Activated CD8-positive, alpha-beta memory T cell treated with anti-CD3 and anti-CD28 coated beads for 4 hours (primary cell): ENCODE measurements around the gene NUP214.
"Not testable (repeated sequence)": the region's sequence is repeated elsewhere in the genome, so short reads cannot be mapped to it uniquely, and the experiment has no call there.

Experiments used
- DNase-seq, 2 donors: peaks; one replicate each; pipeline ENCODE4 v3.0.0-alpha.2; 2020; ENCODE audit warnings: low read depth in 2 of 2

NUP214 gene

DNA sequence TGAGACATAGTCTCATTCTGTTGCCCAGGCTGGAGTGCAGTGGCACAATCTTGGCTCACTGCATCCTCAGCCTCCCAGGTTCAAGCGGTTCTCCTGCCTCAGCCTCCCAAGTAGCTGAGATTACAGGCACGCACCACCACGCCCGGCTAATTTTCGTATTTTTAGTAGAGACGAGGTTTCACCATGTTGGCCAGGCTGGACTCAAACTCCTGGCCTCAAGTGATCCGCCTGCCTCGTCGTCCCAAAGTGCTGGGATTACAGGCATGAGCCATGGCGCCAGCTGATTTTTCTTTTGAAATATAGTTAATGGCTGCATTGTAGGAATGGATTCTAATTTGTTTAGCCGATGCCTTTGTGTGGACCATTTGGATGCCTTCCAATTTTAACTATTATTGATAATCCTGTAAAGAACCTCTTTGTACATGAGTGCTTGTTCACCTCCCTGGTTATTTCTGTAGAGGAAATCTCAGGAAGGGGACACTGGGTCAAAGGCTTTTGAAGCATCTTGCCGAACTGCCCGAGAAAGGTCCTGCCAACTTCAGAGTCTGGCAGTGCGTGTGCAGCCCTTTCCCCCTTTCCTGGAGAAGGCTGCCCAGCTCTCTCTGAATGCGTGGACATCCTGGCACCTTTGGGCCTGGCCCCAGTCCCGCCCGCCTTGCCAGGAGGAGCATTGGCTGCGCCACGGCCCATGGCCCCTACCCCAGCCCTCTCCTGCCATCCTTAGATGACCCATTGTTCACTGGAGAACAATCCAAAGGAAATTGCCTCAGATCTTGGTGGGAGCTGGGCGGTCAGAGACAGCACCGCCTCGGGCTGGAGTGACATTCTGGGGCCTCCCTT is 8.9 kb upstream of the NUP214 start:
- DNase-seq = no peak

DNA sequence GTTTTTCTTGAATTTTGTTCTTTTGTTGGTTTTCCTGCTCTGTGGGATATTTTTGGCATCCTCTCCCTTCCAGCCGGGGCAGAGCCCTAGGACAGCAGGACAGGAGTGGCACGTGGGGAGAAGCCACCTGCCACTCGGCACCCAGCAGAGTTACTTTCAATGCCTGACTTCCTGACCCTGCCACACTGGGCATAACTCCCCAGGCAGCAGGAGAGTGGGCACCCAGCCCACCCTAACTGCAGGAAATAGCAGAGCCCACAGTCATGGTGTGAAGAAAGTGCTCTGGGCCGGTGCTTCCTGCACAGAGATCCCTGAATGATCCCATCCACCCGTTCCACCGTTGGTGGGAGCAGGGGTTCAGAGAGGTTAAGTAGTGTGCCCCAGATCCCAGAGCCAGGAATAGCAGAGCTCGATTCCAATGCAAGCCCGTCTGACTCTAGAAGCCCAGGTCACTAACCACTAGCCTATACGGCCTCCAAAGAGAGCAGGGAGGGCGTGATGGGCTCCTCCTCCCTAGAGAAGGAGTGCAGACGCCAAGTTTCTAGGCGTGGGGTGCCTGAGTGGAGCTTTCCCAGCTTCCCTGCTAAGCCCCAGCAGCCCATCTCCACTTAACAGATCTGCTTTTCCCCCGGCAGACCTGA is 8.1 kb upstream of the NUP214 start:
- no peak for DNase-seq

DNA sequence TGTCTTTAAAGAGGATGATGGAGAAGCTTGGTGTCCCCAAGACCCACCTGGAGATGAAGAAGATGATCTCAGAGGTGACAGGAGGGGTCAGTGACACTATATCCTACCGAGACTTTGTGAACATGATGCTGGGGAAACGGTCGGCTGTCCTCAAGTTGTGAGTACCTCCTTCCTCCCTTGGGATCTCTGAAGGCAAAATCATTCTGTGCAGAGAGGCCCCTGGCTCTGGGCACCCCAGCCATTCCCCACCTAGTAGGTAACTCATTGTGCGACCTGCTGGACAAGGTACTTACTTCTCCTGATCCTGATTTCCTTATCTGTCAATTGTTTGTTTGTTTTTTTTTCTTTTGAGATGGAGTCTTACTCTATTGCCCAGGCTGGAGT is 7.6 kb upstream of the NUP214 start:
- DNase-seq = no peak

DNA sequence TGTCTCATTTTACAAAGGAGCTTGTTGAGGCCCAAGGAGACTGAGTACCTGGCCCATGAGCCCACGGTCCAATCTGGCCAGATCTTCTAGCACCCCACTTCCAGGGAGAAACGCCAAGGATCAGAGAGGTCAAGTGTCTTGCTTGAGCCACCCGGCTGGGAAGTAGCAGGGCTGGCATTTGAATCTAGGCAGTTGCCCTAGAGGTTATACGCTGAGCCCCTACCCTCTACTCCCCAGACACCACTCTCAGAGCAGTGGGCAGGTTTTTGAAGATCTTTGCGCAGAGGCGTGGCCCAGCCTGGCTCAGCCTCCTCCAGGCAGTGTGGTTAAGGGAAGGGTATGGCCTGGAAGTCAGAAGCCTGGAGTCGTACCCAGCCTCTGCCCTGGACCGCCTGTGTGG is 5.8 kb upstream of the NUP214 start:
- no peak for DNase-seq

DNA sequence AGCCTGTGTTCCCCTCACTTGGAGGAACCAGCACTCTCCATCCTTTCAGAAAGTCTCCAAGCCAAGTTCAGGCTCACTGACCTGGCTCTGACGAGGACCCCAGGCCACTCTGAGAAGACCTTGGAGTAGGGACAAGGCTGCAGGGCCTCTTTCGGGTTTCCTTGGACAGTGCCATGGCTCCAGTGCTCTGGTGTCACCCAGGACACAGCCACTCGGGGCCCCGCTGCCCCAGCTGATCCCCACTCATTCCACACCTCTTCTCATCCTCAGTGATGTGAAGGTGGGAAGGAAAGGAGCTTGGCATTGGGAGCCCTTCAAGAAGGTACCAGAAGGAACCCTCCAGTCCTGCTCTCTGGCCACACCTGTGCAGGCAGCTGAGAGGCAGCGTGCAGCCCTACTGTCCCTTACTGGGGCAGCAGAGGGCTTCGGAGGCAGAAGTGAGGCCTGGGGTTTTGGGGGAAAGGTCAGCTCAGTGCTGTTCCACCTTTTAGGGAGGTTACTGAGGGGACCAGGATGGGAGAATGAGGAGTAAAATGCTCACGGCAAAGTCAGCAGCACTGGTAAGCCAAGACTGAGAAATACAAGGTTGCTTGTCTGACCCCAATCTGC is 4.7 kb upstream of the NUP214 start:
- DNase-seq = no peak

DNA sequence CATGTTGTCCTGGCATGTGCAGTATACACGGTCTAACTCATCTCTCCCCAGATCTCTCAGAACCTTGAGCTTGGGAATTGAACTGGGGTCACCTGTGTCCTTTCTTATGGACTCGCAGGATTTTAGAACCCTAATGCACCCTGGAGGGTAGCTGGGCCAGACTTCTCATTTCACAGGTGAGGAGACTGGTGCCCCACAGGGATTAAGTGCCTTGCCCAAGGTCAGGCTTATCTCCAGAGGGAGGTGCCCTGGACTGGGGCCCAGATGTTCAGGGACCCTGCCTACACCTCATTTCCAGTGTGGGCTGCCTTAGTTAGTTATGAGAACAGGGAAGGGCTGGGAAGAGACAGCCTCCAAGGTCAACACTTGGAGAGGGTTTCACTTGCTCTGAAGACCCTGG is 4.0 kb upstream of the NUP214 start:
- DNase-seq = no peak

DNA sequence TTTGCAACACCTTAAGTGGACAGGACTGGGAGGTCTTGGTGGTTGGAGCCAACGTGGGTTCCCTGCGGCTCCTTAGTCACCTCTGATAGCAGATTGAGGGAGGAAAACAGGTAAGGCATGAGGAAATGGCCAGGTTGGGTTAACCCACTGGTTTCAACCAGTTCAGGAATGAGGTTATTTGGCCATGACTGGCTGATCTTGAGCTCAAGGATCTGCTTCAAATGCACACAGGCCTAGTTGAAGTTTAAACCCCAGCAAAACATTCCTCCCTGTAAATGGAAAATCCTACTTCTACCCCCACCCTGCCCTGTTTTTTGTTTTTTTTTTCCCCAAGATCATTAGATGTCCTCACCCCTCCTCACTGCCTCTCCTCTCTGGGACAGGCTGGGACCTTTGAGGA is 3.2 kb upstream of the NUP214 start:
- no peak for DNase-seq

DNA sequence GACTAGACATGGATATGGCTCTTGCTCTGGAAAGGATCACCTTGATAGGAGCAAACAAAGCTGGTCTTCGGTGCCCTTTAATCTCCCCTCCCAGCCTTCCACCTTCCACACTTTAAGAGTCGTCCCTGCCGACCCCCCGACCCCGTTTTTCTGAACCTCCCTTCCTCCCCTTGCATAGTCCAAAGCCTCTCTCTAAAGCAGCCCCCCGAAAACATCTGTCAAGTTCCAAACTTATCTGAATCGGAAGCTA is 423 bp upstream of the NUP214 start:
- DNase-seq = no peak

DNA sequence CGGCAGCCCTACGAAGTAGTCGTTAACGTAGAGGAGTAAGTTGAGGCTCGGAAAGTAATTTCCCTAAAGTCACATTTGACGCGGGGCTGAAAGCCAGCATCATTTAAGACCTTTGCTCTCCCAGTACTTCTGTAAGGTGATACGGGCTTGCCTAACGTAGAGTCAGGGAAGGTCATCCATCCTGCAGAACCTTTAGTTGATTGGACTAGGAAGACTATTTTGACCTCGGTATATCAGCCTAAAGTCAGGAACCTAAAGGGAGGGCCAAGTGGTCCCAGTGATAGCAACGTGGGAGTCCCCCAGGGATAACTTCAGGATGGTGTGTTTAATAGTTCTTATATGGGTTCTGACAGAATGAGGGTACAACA is 657 bp downstream of the NUP214 start:
- DNase-seq = no peak

DNA sequence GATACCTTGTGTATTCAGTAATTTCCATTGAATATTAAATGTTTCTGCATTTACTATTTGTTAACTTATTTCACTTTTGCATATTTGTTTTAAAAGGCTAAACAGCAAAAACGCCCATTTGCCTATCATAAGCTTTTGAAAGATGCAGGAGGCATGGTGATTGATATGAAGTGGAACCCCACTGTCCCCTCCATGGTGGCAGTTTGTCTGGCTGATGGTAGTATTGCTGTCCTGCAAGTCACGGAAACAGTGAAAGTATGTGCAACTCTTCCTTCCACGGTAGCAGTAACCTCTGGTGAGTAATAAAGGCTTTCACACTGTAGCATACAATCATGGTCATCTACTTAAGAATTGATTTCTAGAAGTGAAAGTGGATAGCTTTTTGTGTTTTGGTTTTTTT is 3.8 kb downstream of the NUP214 start:
- no peak for DNase-seq

DNA sequence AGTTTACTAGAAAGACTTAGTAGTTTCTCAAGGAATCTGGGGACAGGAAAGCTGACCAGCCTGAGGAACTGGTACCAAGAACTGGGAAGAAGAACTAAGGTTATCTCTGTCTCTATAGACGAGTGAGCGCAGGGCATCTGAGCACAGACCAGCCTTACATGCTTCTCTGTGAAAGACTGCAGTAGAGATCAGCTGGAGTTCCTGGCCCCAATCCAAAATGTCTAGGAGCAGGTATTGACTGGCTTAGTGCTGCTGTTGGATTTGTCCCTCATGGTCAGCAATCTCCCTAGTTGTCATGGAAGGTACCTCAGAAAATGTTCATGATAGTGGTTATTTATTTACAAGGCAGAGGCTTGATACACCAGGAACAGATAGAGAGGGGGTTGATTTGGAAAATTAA is 13.3 kb downstream of the NUP214 start:
- no peak for DNase-seq

DNA sequence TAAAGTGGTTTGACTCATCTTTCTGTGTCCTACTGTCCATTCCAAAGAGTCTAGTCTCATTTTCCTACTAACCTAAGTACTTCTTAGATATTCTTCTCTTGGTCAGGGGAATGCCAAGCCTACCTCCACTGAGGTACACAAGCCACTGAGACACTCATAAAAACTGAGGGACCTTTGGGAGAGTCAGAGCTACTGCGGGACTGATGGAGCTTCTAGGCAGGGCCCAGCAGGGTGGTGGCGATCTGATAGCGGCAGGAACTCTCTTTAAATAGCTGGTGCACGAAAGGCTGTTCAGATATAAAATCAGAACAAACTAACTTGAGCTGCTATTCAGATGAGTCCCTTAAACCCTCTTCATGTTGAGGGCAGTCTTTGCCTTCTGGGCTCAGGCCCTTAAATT is 14.7 kb downstream of the NUP214 start:
- no peak for DNase-seq

DNA sequence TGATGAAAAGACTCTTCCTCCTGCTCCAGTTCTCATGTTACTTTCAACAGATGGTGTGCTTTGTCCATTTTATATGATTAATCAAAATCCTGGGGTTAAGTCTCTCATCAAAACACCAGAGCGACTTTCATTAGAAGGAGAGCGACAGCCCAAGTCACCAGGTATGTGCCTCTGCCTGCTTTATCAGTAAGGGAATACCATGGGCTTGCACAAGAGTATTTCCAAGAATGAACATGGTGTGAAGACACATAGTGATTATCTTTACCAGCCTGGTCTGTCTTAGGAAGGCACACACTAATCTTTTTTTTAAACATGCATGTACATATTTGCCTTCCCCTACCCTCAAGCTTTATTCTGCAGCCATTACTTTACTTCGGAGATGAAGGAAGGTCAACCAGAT is 15.2 kb downstream of the NUP214 start:
- no peak for DNase-seq

DNA sequence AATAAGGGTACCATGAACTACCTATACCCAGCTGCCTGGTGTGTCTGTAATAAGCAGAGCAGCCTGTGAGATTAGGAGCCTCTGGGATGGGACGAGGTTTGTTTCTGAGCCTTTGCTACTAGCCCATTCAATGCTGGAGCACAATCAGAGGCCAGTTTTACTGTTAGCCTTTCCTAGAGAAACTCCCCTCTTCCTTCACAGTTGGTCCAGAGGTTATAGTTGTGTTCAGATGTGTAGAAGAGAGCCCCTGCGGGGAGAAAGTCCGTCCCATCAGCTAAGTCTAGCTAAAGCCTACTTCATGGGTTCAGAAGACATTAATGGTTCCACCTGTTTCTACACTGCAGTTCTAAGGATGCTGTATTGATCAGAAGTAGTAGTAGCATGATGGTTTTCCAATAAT is 16.8 kb downstream of the NUP214 start:
- DNase-seq = no peak

DNA sequence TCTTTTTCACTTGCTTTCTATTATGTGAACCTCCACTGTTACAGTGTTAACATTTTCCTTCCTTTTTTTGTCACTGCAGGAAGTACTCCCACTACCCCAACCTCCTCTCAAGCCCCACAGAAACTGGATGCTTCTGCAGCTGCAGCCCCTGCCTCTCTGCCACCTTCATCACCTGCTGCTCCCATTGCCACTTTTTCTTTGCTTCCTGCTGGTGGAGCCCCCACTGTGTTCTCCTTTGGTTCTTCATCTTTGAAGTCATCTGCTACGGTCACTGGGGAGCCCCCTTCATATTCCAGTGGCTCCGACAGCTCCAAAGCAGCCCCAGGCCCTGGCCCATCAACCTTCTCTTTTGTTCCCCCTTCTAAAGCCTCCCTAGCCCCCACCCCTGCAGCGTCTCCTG is 18.8 kb downstream of the NUP214 start:
- DNase-seq = no peak

DNA sequence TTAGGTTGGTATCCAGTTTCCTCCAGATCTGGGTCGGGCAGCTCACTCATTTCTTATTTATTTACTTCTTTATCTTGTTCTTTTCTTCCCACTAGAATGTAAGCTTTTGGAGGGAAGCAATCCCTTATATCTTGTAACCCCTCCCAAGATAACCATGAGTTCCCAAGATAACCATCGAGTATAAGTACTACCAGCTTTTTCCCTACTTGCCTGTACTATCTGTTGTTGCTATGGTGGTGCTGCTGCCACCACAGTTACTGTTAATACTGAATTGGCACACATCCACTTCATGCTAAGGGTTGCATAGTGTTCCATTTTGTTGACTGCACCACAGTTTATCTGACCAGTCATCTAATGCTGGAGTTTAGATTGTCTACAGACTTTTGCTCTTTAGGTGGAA is 19.9 kb downstream of the NUP214 start:
- no peak for DNase-seq

DNA sequence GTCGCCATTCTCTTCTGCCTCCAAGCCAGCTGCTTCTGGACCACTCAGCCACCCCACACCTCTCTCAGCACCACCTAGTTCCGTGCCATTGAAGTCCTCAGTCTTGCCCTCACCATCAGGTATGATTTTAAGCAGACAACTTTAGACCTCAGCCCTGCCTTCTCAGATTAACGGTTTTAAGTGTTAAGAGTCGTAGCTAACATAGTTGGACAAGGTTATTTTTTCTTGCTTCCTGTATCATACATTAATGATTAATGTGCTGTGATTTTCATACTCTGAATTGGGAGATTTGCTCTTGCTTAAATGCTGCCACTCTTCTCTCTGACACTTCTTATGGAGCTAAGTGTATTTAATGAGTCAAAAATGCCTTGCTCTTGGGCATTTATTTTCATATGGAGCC is 20.8 kb downstream of the NUP214 start:
- DNase-seq = no peak

DNA sequence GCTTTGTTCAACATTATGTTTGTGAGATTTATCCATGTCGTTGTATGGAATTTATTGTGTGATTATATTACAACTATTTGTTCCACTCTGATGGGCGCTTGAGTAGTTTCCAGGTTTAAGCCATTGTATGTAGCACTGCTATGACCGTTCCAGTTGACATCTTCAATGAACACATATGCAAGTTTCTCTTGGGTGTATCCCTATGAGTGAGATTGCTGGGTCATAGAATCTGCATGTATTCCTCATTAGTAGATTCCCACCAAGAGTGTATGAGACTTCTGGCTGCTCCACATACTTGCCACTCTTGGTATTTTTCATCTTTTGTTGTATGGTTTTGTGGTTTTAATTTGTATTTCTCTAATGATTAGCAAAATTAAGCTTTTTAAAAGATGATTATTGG is 22.9 kb downstream of the NUP214 start:
- no peak for DNase-seq

DNA sequence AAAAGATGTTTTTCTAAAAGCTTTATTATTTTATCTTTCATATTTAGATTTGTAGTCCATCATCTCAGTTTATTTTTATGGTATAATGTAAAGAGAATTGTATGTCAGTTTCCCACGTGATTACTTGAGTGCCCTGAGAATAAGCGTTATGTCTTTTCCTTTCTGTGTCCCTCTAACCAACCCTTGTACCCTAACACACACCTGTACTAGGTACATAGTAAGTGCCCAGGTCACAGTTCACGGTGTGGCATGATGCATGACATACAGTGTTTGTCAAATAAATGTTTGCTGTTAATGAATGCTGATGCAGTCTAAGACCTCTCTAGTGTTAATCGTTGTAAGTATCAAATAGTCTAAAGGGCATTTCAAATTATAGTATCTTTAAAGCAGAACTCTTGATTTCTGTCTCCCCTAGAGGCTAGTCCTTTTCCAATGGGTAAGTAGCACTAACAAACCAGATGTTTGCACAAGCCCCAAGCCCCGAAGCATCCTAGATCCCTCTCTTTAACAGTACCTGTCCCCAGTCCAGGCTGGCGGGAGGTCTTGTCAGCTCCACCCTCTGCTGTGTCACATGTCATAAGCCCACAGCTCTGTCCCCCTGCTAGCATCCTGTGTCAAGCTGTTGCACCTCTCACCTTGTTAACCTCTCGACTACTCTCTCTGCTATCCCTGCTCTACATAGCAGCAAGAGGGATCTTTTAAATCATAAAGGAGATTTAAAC is 23.7 kb downstream of the NUP214 start:
- no peak for DNase-seq

DNA sequence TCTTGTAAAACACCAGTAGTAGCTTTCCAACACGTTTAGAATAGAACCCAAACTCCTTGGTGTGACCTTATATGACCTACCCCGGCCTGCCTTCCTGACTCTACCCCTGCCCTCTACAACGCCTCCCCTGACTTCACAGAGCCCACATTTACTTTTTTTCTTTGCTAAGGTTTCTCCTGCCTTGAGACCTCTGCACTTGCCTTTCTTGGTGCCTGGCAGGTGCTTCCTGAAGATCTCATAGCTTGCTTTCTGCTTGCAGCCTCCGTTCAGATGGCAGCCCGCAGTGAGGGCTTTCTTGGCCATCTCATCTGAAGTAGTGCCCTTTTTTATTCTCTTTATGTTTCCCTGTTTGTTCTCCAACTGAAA is 24.3 kb downstream of the NUP214 start:
- DNase-seq = no peak

DNA sequence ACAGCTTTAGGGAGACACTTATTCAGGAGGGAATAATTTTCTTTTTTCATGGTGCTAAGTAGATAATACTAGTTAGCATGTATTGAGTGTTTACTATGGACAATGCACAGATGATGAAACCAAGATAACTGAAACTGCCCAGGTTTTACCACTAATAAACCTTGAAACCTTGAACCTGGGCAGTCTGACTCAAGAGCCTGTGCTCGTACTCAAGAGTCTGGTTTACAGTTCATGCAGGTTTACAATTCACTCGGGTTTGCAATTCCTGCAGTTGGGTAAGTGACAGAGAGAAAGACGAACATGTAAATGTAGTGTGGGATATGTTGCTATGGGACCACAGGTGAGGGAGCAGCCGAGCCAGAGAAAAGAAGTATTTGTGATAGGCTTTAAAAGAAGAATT is 28.2 kb downstream of the NUP214 start:
- DNase-seq = no peak

DNA sequence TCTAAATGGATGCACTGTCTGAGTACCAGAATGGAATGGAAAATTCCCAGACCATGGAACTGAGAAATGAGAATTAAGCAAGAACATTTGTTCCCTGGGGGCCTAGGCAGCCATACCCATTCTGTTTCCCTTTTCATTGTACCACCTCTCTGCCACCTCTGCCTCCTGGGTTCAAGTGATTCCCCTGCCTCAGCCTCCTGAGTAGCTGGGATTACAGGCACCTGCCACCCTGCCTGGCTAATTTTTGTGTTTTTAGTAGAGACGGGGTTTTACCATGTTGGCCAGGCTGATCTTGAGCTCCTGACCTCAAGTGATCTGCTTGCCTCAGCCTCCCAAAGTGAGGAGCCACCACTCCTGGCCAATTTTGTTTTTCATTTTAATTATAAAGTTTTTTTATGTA is 33.3 kb downstream of the NUP214 start:
- not testable (repeated sequence) for DNase-seq
